GM19099 (cell line): ENCODE data around the gene LCN2.

ENCODE experiments used
- POLR2A ChIP-seq: IDR thresholded peaks from 3 replicates; pipeline ENCODE4 v1.6.1; 2011; ENCODE audit warnings: low read depth; ENCODE audit not compliant: insufficient read length; ENCODE audit errors: extremely low read depth

LCN2 gene

DNA sequence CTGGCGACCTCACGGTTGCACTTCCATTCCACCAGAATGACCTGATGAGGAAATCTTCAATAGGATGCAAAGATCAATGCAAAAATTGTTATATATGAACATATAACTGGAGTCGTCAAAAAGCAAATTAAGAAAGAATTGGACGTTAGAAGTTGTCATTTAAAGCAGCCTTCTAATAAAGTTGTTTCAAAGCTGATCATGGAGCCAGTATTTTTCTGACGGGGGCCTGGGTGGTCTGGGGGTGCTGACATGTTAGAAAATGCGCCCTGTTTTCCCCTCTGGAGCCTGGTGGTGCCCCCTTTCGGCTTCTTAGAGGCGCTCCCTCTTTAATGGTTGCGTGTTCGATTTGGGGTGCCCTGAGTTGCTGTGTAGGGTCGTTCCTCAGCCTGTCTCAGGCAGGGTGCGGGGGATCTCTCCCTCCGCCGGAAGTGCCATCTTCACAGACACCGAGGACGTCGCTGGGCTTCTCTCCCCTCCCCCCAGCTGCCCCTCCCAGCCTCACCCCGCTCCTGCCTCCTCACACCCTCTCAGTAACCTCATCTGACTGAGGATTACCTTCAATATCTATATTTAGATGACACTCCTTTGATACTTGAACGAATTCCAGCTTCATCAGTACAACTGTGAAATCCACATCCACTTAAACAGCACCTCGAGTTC lies 40.1 kb upstream of the LCN2 start:
- no peak for TF ChIP-seq POLR2A

DNA sequence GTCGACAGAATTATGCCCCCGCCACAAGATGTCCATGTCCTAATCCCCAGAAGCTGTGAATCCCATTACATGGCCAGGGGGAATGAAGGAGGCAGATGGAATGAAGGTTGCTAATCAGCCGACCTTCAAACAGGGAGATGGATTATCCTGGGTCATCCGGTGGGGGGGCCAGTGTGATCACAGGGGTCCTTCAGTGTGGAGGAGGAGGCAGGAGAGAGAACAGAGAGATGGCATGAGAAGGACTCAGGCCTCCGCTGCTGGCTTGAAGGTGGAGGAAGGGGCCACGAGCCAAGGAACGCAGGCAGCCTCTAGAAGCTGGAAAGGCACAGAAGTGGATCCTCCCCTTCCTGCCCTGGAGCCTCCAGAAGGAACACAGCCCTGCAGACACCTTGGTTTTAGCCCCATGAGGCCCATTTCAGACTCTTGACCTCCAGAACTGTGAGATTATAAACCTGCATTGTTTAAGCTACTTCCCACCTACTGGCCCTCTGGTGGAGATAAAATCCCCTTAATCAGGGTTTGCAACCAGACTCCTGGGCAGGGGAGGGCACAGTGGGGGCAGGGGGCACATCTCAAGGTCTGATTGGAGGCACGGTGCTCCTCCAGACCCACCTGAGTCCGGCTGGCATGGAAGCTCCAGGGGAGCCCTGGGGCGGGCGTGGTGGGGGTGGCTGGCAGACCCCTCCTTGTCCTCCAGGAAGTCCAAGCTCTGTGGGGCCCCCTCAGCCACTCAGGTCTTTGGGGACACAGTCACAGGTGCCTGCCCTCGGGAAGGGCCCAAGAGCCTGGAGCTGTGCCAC lies 35.5 kb upstream of the LCN2 start:
- TF ChIP-seq POLR2A: no peak

DNA sequence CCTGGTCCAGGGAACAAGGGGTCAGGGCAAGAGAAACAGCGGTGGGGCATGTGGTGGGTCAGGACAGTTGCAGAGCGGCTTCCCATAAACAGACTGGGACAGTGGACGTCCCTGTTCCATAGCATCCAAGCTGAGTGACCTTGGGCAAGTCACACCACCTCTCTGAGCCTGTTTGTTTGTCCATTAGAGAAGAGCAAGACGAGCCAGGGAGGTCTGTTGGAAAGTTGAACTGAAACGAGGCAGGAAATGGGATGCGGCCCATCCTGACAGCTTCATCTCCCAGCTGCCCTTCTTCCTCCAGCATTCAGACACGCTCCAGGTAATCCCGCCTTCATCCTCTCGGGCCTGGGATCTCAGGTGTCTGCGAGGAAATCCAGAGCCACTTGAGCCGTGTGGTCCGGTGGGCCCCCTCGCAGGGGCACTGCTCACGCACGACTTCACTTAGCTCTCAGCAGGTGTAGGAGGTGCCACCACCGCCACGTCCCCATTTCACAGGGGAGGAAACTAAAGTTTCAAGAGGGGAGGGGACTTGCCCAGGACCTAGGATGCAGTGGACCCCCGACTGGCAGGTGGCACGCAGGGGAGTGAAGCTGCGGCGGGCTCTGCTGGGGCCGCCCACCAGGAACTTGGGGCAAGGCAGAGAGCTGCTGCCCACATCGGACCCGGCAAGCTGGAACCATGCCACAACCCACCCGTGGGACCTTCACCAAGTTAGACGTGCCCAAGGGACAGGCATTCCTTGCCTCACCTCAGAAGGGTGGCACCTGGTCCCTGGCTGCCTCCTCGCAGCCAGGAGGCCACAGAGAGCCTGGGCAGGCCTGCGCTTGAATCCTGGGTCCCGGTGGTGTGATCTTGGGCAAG lies 34.7 kb upstream of the LCN2 start:
- TF ChIP-seq POLR2A: no peak

- no peak for TF ChIP-seq POLR2A
Observed at GRCh38 chr9:128115187-128116103, 33.8 kb upstream of the LCN2 start.

DNA sequence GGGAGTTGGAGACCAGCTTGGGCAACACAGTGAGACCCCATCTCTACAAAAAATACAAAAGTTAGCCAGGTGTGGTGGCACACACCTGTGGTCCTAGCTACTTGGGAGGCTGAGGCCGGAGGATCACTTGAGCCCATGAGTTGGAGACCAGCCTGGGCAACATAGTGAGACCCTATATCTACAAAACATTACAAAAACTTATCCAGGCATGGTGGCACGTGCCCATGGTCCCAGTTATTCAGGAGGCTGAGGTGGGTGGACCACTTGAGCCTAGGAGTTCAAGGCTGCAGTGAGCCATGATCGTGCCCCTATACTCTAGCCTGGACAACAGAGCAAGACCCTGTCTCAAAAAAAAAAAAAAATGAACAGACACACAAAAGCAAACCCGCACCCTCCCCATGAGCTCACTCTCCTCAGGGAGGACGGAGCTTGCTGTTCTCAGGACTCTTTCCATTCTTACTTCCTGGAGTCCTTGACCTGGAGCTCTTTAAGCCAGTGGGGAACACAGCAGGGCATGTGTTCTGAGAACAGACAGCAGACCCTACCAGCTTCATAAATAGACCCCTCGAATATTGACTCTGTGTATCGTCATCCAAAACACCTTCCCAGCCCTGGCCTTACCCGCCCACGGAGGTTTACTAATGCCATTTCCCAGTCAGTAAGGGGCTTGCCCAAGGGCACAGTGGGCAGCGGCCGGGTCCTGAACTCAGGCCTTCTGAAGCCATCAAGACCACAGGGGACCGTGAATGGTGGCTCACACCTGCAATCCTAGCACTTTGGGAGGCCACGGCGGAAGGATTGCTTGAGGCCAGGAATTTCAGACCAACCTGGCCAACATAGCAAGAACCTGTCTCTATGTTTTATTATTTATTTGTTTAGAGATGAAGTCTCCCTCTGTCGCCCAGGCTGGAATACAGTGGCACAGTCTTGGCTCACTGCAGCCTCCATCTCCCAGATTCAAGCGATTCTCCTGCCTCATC lies 32.9 kb upstream of the LCN2 start:
- no peak for TF ChIP-seq POLR2A

DNA sequence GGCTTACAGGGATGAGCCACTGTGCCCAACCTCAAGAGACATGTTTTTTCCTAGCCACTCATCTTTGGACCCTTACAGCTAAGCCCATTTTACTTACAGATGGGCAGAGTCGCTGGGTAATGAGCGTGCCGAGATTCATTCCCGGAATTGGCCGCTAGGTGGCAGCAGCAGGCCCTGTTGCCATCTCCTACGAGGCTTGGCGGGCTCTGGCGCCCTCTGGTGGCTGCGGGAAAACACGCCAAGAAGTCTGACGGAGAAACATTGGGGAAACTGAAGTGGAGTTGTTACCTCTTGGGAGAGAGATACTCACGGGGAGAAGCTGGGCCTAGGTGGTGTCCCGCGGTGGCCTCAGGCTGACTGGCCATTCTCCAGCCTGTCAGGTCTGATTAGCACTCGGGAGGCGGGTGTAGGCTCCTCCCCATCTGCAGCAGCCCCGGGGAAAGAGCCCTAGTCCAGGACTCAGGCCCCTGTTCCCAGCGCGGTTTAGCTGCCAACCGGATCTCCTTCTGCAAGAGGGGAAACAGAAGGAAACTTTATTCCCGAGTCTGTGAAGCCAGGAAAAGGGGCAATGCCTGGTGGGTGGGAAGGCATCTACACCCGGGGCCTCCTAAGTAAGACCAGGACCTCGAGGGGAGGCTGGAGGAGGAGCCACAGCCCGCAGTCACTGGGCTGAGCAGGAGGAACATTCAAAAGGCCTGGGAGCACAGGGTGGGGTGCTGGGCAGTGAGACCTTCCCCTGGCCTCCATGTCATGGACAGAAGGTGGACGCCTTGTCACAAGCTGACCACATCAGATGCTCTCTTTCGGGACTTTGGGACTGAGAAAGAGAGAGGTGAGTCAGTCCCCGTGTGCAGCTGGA lies 31.4 kb upstream of the LCN2 start:
- no peak for TF ChIP-seq POLR2A

GRCh38 chr9:128118472-128118857 lies 30.8 kb upstream of the LCN2 start:
- no peak for TF ChIP-seq POLR2A

DNA sequence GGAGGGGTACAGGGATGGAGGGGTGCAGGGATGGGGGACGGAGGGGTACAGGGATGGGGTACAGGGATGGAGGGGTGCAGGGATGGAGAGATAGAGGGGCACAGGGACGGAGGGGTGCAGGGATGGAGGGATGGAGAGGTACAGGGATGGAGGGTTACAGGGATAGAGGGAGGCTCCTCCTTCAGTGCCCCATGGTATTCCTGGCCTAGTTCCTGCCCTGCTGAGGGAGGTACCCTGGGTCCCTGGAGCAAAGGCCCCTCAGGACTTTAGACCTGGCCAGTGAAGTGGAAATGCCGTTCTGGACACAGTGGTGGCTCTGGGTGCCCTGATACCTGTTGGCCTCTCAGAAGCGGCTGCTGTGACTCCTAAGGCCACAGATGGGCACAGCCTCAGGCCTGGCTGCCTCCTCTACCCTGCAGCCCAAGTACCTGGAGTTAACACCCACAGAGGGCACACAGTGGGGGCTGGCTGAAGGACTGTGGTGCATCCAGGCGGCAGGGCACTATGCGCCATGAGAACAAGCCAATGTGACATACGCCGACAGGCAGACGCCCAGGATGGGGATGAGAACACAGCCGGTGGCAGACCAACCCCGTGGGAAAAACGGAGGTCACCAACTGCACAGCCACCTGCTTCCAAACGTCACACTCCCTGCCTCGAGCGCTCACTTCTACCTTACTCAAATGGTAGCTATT lies 30.1 kb upstream of the LCN2 start:
- no peak for TF ChIP-seq POLR2A

GRCh38 chr9:128120061-128120740 lies 29.1 kb upstream of the LCN2 start:
- no peak for TF ChIP-seq POLR2A

DNA sequence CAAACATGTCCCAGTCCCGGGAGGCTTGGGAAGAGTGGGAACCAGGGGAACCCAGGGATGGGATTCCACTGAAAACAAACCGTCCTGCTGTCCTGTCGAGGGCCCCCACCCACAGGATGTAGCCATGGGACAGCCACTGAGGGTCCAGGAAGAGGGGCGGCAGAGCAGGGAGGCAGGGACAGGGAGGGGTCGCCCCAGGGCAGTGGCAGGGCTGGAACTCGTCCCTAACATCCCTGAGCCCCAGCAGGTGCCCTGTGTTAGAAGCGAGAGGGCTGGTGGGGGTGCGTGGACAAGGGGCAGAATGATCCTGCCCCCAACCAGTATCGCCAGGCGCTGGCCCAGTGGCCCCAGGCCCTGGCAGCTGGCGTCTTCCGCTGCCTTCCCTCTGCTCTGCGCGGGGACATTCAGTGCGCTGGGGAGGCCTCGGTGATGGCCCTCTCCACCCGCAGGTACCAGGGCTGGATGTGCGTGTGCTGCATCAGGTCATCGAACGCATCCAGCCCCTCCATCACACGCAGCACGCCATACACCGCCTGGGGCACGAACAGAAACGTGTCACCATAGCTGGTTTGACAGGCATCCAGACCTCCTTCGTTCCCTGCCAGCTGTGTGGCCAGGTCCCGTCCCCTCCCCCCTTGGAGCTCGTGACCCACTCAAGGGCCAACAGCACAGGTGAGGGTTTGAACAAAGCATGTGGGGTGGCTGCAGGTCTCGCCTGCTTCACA lies 28.4 kb upstream of the LCN2 start:
- no peak for TF ChIP-seq POLR2A

GRCh38 chr9:128121466-128121810 lies 27.8 kb upstream of the LCN2 start:
- TF ChIP-seq POLR2A: no peak
